Activated CD4-positive, alpha-beta T cell treated with anti-CD3 and anti-CD28 coated beads, Interleukin-2, amount 50 U/mL, for 1 hour (primary cell): Measurements from ENCODE around the gene CPNE4.
"Not testable (repeated sequence)": the region's sequence is repeated elsewhere in the genome, so short reads cannot be mapped to it uniquely, and the experiment has no call there.

Experiments
- DNase-seq: peaks from one replicate; pipeline ENCODE4 v3.0.0-alpha.2; 2020

Gene CPNE4

GRCh38 chr3:131957511-131957910 lies 77.3 kb downstream of the CPNE4 start:
- DNase-seq, result no peak

DNA sequence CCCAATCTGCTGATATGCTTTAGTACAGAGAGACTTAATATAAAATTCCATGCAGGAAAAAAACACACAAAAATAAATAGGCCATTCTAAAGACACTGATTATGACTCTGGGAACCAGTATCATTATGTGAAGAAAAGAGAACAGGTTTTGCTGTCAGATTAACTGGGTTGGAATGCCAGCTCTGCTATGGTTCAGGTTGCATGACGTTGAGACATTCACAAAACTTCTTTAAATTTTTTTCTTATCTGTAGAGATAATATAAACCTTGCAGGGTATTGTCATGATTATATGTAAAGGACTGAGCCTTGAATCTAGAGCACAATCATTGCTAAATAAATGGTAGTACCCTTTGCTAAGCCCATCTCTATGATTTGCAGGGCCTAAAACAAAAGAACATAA lies 86.0 kb downstream of the CPNE4 start:
- no peak for DNase-seq

GRCh38 chr3:131944676-131945075 lies 90.1 kb downstream of the CPNE4 start:
- no peak for DNase-seq

- no peak for DNase-seq
These were observed 101.1 kb downstream of the CPNE4 start for GRCh38 chr3:131933665-131934064.

DNA sequence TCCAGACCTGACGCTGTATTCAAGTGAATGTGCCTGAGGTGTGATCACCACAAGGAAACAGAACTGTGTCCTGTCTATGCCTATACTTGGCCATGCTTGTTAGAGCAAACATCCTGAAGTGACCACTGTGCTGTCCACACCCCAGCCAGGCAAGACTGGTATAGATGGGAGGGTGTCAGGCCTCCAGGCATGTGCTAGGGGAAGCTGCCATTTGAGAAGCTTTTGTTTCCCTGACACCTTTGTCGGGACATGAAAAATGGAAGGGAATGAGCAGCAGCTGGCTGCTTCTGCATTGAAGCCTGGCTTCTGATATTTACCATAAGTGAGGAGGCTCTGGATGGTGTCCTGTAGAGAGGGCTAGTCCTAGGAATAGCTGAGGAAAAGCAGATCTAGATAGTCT lies 106.2 kb downstream of the CPNE4 start:
- no peak for DNase-seq

DNA sequence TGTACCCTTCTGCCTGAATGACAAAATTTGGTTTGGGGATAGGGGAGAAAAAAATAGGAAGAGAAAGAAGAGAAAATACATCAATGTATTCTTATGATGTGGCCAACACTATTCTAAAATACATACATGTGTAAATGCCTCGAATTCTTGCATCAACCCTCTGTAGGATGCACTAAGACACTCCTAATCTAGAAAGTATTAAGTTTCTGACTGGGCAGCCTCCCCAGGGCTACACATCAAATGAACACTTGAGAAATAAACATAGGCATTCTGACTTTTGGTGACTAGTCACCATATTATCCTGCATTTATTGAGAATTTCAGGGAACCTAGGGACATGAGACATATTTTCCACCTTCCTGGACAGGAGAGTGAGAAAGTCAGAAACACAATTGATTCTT lies 109.2 kb downstream of the CPNE4 start:
- no peak for DNase-seq

GRCh38 chr3:131922356-131922755 lies 112.5 kb downstream of the CPNE4 start:
- no peak for DNase-seq

DNA sequence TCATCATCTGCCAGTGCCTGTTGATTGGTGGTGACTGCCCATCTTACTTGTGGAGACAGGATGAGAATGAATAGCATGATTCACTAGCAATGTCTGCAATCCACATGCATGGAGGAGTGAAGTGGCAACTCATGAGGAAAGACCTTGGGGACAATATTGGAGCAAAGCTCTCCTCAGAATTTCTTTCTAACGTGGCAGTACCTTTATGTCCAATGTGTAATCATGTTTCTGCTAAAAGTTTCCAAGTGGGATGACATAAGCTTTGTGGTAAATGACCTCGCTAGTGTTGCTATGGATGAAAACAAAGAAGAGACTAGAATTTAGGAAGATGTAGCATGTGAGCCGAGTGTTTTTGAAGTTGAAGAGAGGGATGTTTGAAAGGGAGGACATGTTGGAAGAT lies 117.8 kb downstream of the CPNE4 start:
- DNase-seq, result no peak

DNA sequence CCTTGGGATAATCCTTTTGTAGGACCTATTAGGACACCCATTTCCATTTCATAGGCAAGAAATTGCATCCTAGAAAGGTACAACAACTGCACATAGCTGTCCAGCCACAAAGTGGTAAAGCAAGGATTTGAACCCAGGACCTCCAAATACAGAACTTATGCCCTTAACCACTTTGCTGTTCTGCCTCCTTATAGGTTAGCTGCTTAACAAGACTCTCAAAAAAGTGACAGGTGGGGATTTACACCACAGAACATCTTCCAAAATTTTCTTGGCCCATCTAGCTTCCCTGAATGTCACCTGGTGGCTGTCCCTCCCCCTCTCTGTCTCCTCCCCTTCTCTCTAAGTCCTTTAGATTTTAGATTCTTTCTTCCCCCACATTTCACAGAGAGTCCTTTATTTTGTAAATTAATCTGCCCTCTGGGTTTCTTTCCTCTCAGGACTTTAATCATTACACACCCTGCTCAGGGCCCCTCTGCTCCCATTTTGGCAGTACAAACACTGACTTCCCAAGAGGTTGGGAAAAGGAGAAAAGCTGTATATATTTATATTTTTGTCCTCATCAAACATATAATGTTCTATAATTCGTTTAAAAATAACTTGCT lies 120.6 kb downstream of the CPNE4 start:
- DNase-seq, result no peak

DNA sequence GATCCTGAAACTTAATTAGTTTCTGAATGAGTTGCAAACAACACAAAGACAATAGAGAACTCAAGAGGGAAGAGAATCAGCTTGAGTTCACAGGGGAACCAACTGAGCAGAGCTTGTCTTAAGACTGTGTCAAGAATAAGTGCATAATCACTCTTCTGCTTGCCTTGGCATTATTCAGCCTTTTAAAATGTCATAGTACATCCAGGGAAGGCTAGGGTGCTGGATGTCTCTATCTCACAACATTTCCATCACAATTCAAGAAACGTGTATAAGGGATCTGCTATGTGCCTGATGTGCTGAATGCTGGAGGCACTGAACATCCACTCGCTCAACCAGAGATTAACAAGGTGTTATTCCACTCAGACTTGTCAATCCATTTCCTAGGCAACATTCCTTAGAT lies 122.6 kb downstream of the CPNE4 start:
- DNase-seq, result no peak

DNA sequence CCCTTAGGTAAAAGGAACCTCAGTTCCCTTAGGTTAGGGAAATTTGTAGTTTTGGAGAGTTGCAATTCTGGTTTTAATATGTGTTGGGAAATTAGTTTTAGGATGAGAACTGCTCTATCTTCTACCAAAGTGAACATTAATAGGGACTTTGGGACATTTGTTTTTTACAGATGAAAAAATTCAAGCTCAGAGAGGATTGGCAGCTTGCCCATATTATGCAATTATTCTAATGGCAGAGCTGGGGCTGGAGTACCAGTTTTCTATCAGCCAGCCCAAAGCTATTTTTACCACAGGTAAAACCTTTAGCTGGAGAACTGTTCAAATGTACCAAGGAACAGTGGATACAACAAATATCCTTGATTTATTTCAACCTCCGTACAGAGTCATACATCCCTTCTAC lies 127.0 kb downstream of the CPNE4 start:
- no peak for DNase-seq

DNA sequence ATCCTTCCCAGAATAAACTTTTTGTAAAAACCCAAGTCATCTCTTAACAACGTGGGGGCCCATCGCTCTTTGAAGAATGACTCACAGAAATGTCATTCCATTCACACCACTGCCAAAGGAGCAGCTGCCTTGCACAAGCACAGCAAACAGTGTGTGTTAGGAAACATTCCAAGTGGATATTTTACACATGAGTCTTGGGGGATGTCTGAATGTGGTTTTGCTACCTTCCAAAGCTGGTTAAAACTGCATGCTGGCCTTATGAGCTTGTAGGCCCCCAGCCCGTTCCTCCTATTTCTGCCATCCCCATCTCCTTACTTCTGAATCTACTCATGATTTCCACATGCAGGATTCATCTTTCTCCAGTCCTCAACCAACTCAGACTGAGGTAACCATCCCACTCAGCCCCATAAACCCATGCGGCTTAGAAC lies 130.8 kb downstream of the CPNE4 start:
- DNase-seq, result no peak

DNA sequence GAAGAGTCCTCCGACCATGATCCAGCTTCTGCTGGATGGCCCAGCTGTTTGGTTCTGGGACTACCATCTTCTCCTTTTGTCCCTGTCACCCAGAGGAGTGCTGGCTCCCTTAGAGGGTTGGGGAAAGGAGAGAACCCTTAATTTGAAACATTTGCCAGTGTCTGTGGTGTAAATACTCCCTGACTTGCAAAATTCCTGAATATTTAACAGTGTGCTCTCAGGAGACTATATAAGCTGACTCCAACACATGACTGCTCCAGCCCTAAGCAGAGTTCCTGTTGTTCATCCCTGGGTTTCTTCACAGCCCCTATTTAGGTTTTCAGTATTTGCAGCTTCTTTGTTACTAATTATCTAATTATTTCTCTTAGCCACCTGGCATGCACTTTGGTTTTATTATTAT lies 133.1 kb downstream of the CPNE4 start:
- DNase-seq, result no peak

DNA sequence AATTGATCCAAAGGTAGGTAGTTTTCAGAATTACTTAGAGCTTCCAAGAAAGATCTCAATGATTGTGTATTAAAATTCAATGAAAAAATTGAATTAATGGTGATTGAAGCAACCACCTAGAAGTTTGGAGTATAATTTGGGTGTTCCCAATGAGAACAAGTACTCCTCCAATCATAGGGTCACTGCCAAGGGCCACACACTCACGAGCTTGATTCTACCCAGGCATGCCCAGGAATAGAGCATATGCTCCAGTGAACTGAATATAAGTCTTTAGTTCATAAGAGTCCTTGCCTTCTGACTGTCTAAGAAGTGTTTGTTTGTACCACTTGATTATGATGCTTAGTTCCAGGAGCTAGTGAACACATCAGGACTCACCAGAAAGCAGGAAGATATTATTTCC lies 133.9 kb downstream of the CPNE4 start:
- DNase-seq, result no peak

GRCh38 chr3:131899021-131899420 lies 135.8 kb downstream of the CPNE4 start:
- no peak for DNase-seq

DNA sequence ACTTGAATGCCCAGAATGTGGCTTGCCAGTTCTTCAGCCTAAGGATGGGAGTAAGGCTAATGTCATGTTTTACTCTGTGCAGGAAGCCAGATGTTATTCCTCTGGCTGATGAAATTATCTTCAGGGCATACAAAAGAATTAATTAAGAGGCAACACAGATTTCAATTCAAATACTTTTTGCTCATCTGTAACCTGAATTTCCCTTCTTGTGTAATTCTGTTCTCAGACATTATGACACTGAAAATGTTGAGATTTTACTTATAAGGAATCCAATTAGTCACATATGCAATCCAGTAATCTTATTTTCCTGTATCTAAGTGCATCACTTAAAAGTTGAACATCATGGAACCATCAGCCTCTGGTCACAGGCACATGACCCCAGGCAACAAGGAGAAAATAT lies 136.5 kb downstream of the CPNE4 start:
- no peak for DNase-seq

DNA sequence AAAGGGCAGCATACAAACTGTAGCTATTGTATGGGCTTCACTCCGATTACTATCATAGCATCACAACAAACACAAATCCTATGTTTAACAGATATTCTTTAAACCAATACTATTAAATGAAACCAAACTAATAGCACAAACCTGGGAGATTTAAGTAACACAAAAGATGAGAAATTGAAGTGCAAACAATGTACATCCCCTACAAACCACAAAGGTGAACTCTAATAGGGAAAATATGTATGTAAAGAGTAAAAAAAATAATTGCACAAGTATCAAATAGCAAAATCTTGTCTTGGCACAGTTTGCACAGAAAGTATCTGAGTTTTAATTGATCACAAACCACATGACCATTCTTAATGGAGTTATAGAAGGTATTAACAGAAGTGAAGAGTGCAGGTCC lies 138.5 kb downstream of the CPNE4 start:
- DNase-seq, result no peak

DNA sequence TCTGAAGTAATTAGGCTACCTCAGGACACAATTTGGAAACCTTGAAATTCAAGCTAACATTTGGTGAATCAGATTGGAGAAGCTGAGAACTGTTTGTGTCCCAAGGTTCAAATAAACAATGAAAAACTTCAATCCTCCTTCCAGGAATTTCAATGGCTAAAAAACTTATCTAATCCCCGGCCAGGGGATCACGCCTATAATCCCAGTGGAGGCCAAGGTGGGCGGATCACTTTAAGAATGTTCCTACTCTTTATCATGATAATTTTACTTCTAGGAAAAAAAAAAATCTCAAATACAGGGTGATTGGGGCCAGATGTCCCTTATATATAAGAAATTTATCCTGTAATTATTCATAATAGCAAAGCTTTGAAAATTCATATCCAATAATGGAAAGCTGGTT lies 139.0 kb downstream of the CPNE4 start:
- no peak for DNase-seq

GRCh38 chr3:131892331-131892730 lies 142.5 kb downstream of the CPNE4 start:
- DNase-seq, result no peak

DNA sequence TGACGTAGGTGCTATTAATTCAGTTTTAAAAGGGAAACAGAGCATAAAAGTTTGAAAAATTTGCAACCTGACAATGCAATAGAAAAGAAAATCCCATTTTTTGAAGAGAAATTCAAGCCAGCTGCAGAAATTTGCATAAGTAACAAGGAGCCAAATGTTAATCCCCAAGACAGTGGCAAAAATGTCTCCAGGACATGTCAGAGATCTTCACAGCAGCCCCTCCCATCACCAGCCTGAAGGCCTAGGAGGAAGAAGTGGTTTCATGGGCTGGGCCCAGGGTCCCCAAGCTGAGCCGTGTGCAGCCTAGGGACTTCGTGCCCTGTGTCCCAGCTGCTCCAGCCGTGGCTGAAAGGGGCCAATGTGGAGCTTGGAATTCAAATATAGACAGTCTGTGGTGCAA lies 148.9 kb downstream of the CPNE4 start:
- not testable (repeated sequence) for DNase-seq

DNA sequence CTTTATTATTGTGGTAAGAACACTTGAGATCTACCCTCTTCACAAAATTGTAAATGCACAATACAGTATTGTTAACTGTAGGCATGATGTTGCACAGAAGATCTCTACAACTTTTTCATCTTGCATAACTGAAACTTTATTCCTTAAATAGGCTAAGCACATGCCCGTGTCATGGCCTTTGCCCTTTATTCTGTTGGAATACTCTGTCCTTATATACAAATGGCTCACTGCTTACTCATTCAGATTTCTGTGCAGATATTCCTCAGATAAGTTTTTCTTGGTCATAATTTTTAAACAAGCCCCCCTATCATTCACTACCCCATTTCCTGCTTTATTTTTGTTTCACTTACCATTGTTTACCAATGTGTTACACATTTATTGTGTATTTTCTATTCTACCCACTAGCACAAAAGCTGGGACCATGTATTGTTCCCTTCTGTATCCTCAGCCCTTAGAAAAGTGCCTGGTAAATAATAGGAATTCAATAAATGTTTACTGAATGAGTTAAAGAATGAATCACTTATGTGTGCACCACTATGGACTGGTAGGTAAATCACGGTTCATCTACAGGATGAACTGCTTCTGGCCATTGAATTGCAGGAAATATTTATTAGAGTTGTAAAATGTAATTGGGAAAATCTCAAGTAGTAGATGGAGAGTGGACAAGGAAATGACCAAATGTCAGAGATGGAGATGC lies 151.0 kb downstream of the CPNE4 start:
- no peak for DNase-seq

- DNase-seq, result no peak
These were observed 151.7 kb downstream of the CPNE4 start for GRCh38 chr3:131883086-131883485.

- DNase-seq, result no peak
These were observed 153.0 kb downstream of the CPNE4 start for GRCh38 chr3:131881777-131882176.

DNA sequence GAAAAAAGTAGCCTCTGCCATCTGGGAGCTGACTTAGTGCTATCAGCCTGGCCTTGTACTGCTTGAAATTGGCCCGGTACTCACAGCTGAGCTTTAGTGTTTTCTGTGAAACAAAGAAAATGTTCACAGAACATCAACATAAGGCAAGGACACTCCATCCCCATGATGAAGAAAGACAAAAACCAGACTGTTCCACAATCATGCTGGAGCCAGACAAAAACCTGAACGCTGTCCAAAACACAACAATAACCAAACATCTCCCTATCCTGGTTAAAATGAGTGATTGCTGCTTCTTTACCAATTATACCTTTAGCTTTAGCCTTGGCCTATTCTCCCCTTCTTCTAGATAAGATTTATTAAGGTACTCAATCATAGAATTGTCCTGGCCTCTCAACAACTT lies 153.9 kb downstream of the CPNE4 start:
- DNase-seq, result no peak

- no peak for DNase-seq
These were observed 166.6 kb downstream of the CPNE4 start for GRCh38 chr3:131868203-131868602.
